ENCODE data around the gene RGS6. TPM values are rescaled to one million over a fixed set of nuclear protein-coding genes. Genes with fewer than 3 reads are reported as not detected.

The RGS6 gene
- total RNA-seq, 2 experiments from 2014 or later = not detected

GRCh38 chr14:72545411-72546311, 613.4 kb downstream of the RGS6 start:
- no peaks in the 10 kb centered on the region for H3K79me2 ChIP-seq (ENCODE audit: insufficient read depth, low read depth, low read length)
- no peaks in the 10 kb centered on the region for H3K9me2 ChIP-seq (ENCODE audit: insufficient read depth, low read length)
- H3K9me3 ChIP-seq (ENCODE audit: low read length) = no peaks in the 10 kb centered on the region
- no peak for DNase-seq (ENCODE audit: low spot score)
- ChIA-PET CTCF (ENCODE audit: unreplicated experiment) (interaction anchor here (0.9 kb wide), 1 partner anchor 27 kb away, joined by 4 read pairs; no protein-coding TSS in a partner anchor), POLR2A (interaction anchor here (0.6 kb wide), 2 partner anchors 48 to 133 kb away, joined by 3 to 4 read pairs; no protein-coding TSS in a partner anchor)
- no peak overlapping the region for H3K4me2 ChIP-seq (ENCODE audit: low read length)
- H3K4me3 ChIP-seq (ENCODE audit: low read depth, low read length, poor library complexity, severe bottlenecking) = no peak overlapping the region
- H3K27ac ChIP-seq (ENCODE audit: low read depth, low read length, poor library complexity, severe bottlenecking) = no peak overlapping the region
- intact Hi-C loops (cut with micrococcal nuclease; ENCODE audit: unreplicated experiment) = no loop called here
- H3K4me1 ChIP-seq (ENCODE audit: insufficient read depth, low read length, poor library complexity, severe bottlenecking) = no peaks in the 10 kb centered on the region
- H2AFZ ChIP-seq (ENCODE audit: low read length) = no peak overlapping the region
- no peaks in the 10 kb centered on the region for H4K20me1 ChIP-seq (ENCODE audit: insufficient read depth, low read length)
- TF ChIP-seq EZH2phosphoT487 (IDR thresholded peaks at IDR 0.05; ENCODE audit: borderline replicate concordance, low read depth, low read length) (no peak), CTCF (conservative IDR thresholded peaks at IDR 0.05; ENCODE audit: low read length) (no peak)
- no TSS peak for BruUV-seq (replicated peaks)
- no peaks in the 10 kb centered on the region for H3K36me3 ChIP-seq (ENCODE audit: insufficient read depth, low read length)

- ChIA-PET CTCF (ENCODE audit: unreplicated experiment) (no interaction called here), POLR2A (interaction anchor here (0.6 kb wide), 1 partner anchor 132 kb away, joined by 3 read pairs; no protein-coding TSS in a partner anchor)
- Histone ChIP-seq H2AFZ (ENCODE audit: low read length) (no peak overlapping the region), H3K36me3 (ENCODE audit: insufficient read depth, low read length) (no peaks in the 10 kb centered on the region), H3K9me2 (ENCODE audit: insufficient read depth, low read length) (no peaks in the 10 kb centered on the region), H3K4me3 (ENCODE audit: low read depth, low read length, poor library complexity, severe bottlenecking) (no peak overlapping the region), H3K4me2 (ENCODE audit: low read length) (no peak overlapping the region), H3K79me2 (ENCODE audit: insufficient read depth, low read depth, low read length) (no peaks in the 10 kb centered on the region), H3K27ac (ENCODE audit: low read depth, low read length, poor library complexity, severe bottlenecking) (no peak overlapping the region), H3K4me1 (ENCODE audit: insufficient read depth, low read length, poor library complexity, severe bottlenecking) (no peaks in the 10 kb centered on the region), H4K20me1 (ENCODE audit: insufficient read depth, low read length) (no peaks in the 10 kb centered on the region), H3K9me3 (ENCODE audit: low read length) (no peaks in the 10 kb centered on the region)
- no TSS peak for BruUV-seq (replicated peaks)
- no peak for DNase-seq (ENCODE audit: low spot score)
- intact Hi-C loops (cut with micrococcal nuclease; ENCODE audit: unreplicated experiment) = no loop called here
- no peak for TF ChIP-seq EZH2phosphoT487 (IDR thresholded peaks at IDR 0.05; ENCODE audit: borderline replicate concordance, low read depth, low read length)
- TF ChIP-seq CTCF (conservative IDR thresholded peaks at IDR 0.05; ENCODE audit: low read length) = no peak
Observed at GRCh38 chr14:72546344-72547016, 614.3 kb downstream of the RGS6 start.

Measured in OCI-LY7 (cell line).